ENCODE results near the gene SVOPL. TPM values are rescaled to one million over a fixed set of nuclear protein-coding genes. Genes with fewer than 3 reads are reported as not detected.

SVOPL gene
- total RNA-seq, 4 donors from 2014 or later = not detected

- TF ChIP-seq CTCF (IDR thresholded peaks at IDR 0.05; ENCODE audit: low read depth) = no peak
Measured at GRCh38 chr7:138573741-138574140, 127.4 kb downstream of the SVOPL start.

- no peak for TF ChIP-seq CTCF (IDR thresholded peaks at IDR 0.05; ENCODE audit: low read depth)
Measured at GRCh38 chr7:138570715-138571114, 130.4 kb downstream of the SVOPL start.

- TF ChIP-seq CTCF (IDR thresholded peaks at IDR 0.05; ENCODE audit: low read depth) = no peak
Measured at GRCh38 chr7:138569418-138569817, 131.7 kb downstream of the SVOPL start.

- no peak for TF ChIP-seq CTCF (IDR thresholded peaks at IDR 0.05; ENCODE audit: low read depth)
Measured at GRCh38 chr7:138568655-138569054, 132.5 kb downstream of the SVOPL start.

GRCh38 chr7:138565451-138566114 is 135.6 kb downstream of the SVOPL start:
- TF ChIP-seq CTCF (IDR thresholded peaks at IDR 0.05; ENCODE audit: low read depth) = no peak

GRCh38 chr7:138565071-138565450 is 136.1 kb downstream of the SVOPL start:
- no peak for TF ChIP-seq CTCF (IDR thresholded peaks at IDR 0.05; ENCODE audit: low read depth)

GRCh38 chr7:138564365-138564764 is 136.8 kb downstream of the SVOPL start:
- TF ChIP-seq CTCF (IDR thresholded peaks at IDR 0.05; ENCODE audit: low read depth) = no peak

All from subcutaneous adipose tissue (tissue), 4 donors.